ENCODE measurements around the gene SCN2A. TPM values are rescaled to one million over a fixed set of nuclear protein-coding genes. Genes with fewer than 3 reads are reported as not detected.

Gene SCN2A
- polyA plus RNA-seq, 1 donor (not counting 4 experiments of a cell fraction or from before 2014, with no cell fraction given), result 1.0 TPM

GRCh38 chr2:165376571-165376975 lies 137.4 kb downstream of the SCN2A start:
- Histone ChIP-seq H3K79me2 (ENCODE audit: control insufficient read depth, insufficient read depth, low read length) (no peaks in the 10 kb centered on the region), H3K36me3 (ENCODE audit: control insufficient read depth in 2 of 2, extremely low read depth in 1 of 2, insufficient read depth in 2 of 2, low read length in 2 of 2) (no peaks in the 10 kb centered on the region), H3K4me1 (ENCODE audit: control insufficient read depth, extremely low read depth, insufficient read depth, low read length) (no peaks in the 10 kb centered on the region), H3K9ac (ENCODE audit: control insufficient read depth, extremely low read depth, insufficient read depth, low read length) (no peak overlapping the region), H3K4me3 (ENCODE audit: control insufficient read depth in 2 of 3, extremely low read depth in 1 of 3, insufficient read depth in 2 of 3, low read depth in 1 of 3, low read length in 3 of 3) (no peak overlapping the region), H3K27ac (ENCODE audit: control insufficient read depth, insufficient read depth, low read length) (no peak overlapping the region), H3K9me1 (ENCODE audit: control insufficient read depth, extremely low read depth, insufficient read depth, low read length) (no peaks in the 10 kb centered on the region), H3K9me3 (ENCODE audit: control insufficient read depth, low read depth, low read length) (no peaks in the 10 kb centered on the region), H3K4me2 (ENCODE audit: control insufficient read depth, extremely low read depth, insufficient read depth, low read depth, low read length) (no peak overlapping the region), H4K20me1 (ENCODE audit: control insufficient read depth, extremely low read depth, insufficient read depth, low read length) (no peaks in the 10 kb centered on the region), H3K27me3 (ENCODE audit: control insufficient read depth, extremely low read depth, insufficient read depth, low read length) (no peaks in the 10 kb centered on the region), H2AFZ (ENCODE audit: control insufficient read depth, low read length) (no peak overlapping the region)
- no peak for DNase-seq (ENCODE audit: low read depth, low spot score)
- no peak for FAIRE-seq
- dilution Hi-C loops (cut with MboI; ENCODE audit: extremely low pct_ligation_motif_present, low sequenced_read_pairs), result no loop called here
- TF ChIP-seq CTCF (optimal IDR thresholded peaks at IDR 0.05 in 1 of 3, IDR thresholded peaks at IDR 0.05 in 1 of 3, conservative IDR thresholded peaks at IDR 0.05 in 1 of 3; ENCODE audit: extremely low read depth in 1 of 3, insufficient read depth in 2 of 3, low read length in 3 of 3), result no peak
- TF ChIP-seq EZH2 (IDR thresholded peaks at IDR 0.05; ENCODE audit: low read length), result no peak

DNA sequence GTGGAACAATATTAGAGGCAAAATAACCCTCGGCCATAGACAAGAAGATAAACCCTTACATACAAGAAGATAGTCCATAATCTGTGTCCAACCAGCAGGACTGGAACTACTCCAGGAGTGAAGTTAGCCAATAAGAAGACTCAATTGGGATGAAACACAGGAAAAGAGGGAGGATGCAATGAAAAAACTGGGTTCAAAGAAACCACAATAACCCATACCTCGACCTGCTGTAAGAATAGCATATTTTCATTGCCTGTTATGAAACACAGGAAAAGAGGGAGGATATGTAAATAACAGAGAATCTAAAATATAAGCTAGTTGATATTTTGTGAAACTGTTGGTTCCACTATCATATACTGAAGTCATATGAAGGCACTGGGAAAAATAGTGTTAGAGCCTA lies 143.1 kb downstream of the SCN2A start:
- no peaks in the 10 kb centered on the region for H4K20me1 ChIP-seq (ENCODE audit: control insufficient read depth, extremely low read depth, insufficient read depth, low read length)
- H2AFZ ChIP-seq (ENCODE audit: control insufficient read depth, low read length), result no peak overlapping the region
- no peak for FAIRE-seq
- no peak for TF ChIP-seq EZH2 (IDR thresholded peaks at IDR 0.05; ENCODE audit: low read length)
- TF ChIP-seq CTCF (optimal IDR thresholded peaks at IDR 0.05 in 1 of 3, IDR thresholded peaks at IDR 0.05 in 1 of 3, conservative IDR thresholded peaks at IDR 0.05 in 1 of 3; ENCODE audit: extremely low read depth in 1 of 3, insufficient read depth in 2 of 3, low read length in 3 of 3), result no peak
- no peak overlapping the region for H3K4me2 ChIP-seq (ENCODE audit: control insufficient read depth, extremely low read depth, insufficient read depth, low read depth, low read length)
- H3K4me3 ChIP-seq (ENCODE audit: control insufficient read depth in 2 of 3, extremely low read depth in 1 of 3, insufficient read depth in 2 of 3, low read depth in 1 of 3, low read length in 3 of 3), result no peak overlapping the region
- no peaks in the 10 kb centered on the region for H3K36me3 ChIP-seq (ENCODE audit: control insufficient read depth in 2 of 2, extremely low read depth in 1 of 2, insufficient read depth in 2 of 2, low read length in 2 of 2)
- no peak overlapping the region for H3K9ac ChIP-seq (ENCODE audit: control insufficient read depth, extremely low read depth, insufficient read depth, low read length)
- H3K4me1 ChIP-seq (ENCODE audit: control insufficient read depth, extremely low read depth, insufficient read depth, low read length), result no peaks in the 10 kb centered on the region
- no peak for DNase-seq (ENCODE audit: low read depth, low spot score)
- dilution Hi-C loops (cut with MboI; ENCODE audit: extremely low pct_ligation_motif_present, low sequenced_read_pairs), result no loop called here
- H3K79me2 ChIP-seq (ENCODE audit: control insufficient read depth, insufficient read depth, low read length), result no peaks in the 10 kb centered on the region
- no peaks in the 10 kb centered on the region for H3K9me3 ChIP-seq (ENCODE audit: control insufficient read depth, low read depth, low read length)
- H3K9me1 ChIP-seq (ENCODE audit: control insufficient read depth, extremely low read depth, insufficient read depth, low read length), result no peaks in the 10 kb centered on the region
- no peaks in the 10 kb centered on the region for H3K27me3 ChIP-seq (ENCODE audit: control insufficient read depth, extremely low read depth, insufficient read depth, low read length)
- no peak overlapping the region for H3K27ac ChIP-seq (ENCODE audit: control insufficient read depth, insufficient read depth, low read length)

All from keratinocyte (primary cell).